GM21515 (cell line): ENCODE measurements around the gene HHAT.

Source experiments
- ATAC-seq: cut with Tn5 transposase; IDR thresholded peaks from one replicate; pipeline ENCODE4 v1.9.1; 2021; ENCODE audit not compliant: unreplicated experiment

The HHAT gene

DNA sequence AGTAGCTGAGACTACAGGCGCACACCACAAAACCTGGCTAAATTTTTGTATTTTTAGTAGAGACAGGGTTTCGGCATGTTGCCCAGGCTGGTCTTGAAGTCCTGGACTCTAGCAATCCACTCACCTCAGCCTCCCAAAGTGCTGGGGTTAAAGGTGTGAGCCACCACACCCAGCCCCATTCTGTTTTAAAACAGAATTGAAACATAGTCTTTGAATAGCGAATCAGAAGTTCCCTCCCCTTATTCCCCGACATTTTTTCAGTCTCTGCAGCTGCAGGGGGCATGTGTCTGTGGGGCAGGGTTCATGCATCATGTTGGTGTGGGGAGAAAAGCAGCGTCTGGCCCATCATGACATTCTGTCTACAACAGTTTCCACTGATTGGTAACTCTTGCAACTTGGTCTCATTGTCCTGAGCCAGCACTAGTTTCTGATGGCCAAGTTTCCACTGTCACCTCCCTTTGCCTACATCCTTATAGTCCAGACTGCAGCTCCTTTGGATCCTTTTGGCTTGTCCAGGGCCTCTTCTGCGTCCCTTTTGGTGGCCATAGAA lies 15.6 kb upstream of the HHAT start:
- ATAC-seq, result no peak

DNA sequence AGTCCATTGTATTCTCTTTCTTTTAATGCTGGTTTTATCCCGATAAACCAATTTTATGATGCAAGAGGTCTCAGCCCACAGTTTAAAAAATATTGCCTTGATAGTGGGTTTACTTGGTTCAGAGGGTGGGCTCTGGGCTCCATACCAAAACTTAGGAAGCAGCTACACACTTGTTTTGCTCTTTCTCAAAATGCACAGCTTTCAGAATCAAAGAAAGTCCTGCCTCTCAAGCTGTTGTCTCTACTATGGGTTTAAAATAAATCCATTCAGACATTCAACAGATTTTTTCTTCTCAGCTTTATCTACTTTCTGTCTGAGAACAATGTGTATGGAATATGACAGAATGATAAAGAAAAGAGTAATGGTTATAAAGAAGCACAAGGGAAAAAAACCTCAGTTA lies 14.8 kb upstream of the HHAT start:
- ATAC-seq, result no peak

DNA sequence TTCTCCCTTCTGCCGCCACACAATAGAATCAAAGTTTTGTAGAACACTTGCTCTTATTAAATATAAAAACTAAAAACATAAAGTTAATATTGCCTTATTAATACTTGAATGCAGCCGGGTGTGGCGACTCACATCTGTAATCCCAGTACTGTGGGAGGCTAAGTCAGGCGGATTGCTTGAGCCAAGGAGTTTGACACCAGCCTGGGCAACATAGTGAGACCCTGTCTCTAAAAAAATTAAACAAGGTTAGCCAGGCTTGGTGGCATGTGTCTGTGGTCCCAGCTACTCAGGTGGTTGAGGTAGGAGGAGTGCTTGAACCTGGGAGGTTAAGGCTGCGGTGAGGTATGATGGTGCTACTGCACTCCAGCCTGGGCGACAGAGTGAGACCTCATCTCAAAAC lies 13.2 kb upstream of the HHAT start:
- ATAC-seq, result no peak

DNA sequence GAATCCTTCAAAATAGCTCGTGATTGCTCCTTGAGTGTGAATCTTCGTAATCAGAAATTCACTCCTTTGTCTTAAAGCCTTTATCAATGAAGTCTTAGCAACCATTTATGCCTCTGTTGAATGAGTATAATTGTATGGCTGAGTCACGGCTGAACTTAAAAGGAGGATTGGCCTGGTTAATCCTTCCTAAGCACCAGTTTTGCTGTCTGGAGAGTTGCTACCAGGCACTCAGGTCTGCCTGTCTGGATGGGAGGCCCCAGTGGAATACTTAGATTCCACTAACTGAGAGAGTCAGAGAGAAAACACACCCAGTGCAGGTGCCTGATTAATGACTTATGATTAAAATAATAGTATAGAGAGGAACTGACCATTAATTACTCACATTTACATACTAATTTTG lies 7.6 kb upstream of the HHAT start:
- ATAC-seq, result no peak

DNA sequence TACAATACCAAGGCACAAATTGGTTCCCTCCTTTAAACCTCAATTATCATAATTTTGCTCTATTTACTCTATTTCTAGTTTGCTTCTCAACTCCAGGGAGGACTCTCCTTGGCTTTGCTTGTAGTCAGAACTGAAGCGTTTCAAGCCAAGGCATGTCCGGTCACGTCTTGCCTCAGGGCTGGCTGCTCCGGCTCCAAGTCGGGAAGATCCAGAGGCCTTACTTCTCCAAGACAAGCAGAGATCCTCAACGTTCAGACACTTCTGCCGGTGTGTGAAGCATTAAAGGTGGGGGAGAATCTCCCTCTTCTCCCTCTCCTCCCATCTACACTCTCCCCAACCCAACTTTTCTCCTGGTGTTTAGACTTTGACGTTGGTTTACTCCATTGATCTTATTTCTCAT lies 7.2 kb upstream of the HHAT start:
- ATAC-seq, result no peak

DNA sequence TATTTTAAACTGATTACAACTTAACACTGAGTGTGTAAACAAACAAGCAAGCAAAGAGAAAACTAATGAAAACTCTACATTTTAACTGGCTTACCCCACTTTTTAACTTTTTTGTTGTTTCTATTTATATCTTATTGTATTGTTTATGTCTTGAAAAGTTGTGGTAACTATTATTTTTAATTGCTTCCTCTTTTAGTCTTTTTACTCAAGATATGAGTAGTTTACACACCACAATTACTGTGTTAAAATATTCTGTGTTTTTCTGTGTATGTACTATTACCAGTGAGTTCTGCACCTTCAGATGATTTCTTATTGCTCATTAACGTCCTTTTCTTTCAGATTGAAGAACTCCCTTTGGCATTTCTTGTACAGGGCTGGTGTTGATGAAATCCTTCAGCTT lies 4.7 kb upstream of the HHAT start:
- ATAC-seq, result no peak

DNA sequence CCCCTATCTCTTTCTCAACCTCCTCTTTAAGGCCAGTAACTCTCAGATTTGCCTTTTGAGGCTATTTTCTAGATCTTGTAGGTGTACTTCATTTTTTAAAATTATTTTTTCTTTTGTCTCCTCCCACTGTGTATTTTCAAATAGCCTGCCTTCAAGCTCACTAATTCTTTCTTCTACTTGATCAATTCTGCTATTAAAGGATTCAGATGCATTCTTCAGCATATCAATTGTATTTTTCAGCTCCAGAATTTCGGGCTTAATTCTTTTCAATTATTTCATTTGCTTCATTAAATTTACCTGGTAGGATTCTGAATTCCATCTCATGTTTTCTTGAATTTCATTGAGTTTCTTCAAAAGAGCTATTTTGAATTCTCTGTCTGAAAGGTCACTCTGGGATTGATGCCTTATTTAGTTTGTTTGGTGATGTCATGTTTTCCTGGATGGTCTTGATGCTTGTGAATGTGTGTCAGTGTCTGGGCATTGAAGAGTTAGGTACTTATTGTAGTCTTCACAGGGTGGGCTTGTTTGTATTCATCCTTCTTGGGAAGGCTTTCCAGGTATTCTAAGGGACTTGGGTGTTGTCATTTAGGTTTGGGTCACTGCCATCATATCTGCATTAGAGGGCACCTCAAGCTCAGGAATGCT lies 3.6 kb upstream of the HHAT start:
- no peak for ATAC-seq

DNA sequence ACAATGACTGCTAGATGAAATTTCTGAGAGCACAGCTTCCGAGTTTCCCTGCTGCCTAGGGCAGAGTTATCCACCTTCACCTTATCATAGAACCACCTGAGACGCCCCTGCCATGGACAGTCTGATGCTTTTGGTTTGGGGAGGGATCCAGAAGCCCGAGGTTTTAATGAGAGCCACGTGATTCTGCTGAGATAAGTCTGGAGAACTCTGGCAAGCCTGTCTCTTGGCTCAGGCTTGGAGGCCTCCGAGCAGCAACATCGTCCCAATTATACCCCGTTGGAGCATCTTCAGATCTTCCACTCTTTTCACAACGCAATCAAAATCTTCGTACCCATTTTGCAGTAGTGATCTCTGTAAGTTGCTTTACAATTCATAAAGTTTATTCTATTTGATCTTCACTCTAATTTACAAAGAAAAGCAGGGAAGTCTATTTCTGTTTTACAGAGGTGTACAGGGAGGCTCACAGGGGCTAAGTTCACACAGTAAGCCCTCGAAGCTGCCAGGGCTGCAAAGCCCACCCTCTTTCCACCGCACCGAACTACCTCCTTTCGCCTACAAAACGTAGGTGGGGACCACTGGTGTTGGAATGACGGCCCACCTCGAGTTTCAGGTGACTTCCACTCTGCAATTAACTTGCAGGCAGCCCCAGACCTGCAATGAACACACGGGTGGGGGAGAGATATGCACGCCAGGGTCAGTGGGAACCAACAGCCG lies 513 bp upstream of the HHAT start:
- ATAC-seq, result no peak

DNA sequence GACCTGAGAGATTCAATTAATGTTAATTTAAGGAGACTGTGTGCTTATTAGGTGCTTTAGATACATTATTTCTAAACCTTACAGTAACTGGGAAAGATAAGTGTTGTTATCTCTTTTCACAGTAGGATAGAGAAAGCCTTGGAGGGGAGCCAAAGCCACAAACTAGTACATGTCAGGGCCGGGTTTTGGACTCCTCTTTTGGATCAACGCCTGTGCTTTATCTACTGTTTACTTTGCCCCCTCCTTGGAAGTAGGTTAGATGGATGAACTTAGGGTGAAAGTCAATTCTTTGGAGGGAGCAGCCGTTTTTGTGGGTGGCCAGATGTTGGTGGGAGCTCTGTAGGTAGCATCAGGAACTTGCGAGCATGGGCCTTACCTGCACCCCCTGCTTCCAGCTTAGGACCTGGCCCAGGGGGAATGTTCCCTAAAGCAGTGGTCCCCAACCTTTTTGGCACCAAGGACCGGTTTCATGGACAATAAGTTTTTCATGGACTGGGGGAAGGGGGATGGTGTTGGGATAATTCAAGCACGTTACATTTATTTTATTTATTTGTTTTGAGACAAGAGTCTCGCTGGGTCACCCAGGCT lies 1.7 kb downstream of the HHAT start:
- no peak for ATAC-seq

DNA sequence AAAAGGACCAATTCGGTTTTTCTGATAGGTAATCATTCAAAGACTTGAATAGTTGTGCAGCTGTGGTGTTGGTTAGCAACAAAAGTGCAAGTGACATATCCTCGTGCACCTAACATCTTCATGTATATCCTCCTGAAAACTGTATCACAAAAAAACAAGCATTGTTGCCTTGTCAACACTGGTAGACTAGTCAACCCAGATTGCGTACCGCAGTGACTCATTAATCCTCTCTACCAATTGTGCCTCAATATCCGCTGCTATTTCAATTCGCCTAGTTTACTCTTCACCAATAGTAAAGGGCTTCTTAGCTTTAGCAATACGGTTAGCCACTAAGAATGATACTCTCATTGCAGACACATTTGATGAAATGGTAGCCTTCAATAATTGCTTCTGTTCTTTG lies 3.5 kb downstream of the HHAT start:
- no peak for ATAC-seq

DNA sequence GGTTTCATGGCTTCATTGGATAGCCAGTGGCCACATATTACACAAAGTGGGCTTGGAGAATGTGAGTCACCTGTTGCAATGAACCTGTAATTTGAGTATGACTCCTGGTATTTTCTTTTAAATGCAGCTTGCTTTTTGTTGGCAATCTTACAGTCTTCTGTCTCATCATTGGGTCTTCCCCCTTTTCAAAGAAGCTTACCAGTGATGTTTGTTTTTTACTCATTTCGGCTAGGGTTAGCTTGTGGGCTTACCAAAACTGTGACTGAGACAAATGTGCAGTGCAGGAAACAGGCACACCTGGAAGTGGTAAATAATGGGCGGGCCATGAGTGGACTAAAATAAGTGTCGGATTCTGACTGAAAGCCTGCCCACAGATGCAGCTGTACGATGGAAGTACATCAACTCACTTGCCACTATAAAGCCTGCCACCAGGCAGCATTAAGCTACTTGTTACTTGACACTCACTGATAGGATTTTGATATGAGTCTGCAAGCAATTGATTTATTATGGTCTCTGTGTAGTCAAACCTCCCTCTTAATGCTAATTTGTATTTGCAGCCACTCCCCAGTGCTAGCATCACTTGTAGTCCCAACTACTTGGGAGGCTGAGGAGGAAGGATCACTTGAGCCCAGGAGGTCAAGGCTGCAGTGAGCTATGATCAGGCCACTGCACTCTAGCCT lies 4.2 kb downstream of the HHAT start:
- ATAC-seq, result peak; percentile 83

DNA sequence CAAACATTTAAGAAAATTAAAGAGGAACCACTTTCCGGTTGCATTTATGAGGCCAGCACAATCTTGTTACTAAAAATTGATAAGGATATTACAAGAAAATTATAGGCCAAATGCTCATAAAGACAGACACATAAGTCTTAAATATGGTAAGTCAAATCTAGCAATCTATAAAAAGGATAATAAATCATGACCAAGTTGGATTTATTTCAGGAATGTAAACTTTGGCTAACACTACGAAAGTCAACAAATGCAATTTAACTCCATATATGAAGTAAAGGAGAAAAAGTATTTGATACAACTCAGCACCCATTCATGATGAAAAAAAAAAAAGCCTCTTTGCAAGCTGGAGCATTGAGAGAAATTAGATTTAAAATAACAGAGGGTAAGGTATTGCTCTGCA lies 6.3 kb downstream of the HHAT start:
- no peak for ATAC-seq

DNA sequence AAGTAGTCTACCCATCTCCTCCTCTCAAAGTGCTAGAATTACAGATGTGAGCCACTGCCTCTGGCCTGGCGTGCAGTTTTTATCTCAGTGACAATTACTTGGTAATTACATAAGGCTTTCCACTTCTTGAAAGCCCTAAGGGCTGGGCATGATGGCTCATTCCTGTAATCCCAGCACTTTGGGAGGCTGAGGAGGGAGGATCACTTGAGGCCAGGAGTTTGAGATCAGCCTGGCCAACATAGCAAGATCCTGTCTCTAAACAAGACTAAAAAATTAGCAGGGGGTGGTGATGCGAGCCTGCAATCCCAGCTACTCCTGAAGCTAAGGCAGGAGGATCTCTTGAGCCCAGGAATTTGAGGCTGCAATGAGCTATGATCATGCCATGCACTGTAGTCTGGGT lies 7.7 kb downstream of the HHAT start:
- no peak for ATAC-seq

DNA sequence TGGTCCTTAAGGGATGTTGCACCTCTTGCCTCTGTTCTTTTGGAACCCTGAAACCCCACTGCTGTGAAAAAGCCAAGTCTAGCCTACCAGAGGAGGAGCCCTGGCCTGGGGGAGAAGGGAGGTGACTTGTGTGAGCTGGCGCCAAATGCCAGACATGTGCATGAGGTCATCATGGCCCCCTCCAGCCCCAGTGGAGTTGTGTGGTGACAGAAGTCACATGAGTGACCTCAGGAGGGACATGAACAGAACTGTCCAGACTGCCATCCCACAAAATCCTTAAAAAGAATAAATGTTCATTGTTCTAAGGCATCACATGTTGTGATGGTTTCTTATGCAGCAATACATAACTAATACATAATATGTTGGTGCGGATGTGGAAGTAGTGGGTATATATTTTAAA lies 10.8 kb downstream of the HHAT start:
- ATAC-seq, result no peak

DNA sequence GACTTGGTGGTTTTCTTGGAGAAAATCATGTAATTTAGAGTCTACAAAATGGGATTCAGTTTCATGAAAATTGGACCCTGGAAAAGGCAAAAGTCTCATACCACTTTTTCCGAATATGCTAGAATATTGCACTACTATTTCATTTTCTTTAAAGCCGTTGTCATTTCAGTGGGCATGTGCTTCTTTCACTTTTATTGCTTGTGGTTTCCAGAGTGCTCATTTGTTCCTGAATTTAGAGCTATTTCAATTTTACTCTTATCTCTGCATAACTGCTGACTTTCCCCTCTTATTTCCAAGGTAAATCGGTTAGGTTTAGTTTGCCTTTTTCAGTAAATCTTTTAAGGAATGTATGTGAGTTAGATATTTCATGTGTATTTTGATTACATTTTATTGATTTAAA lies 11.6 kb downstream of the HHAT start:
- ATAC-seq, result no peak

DNA sequence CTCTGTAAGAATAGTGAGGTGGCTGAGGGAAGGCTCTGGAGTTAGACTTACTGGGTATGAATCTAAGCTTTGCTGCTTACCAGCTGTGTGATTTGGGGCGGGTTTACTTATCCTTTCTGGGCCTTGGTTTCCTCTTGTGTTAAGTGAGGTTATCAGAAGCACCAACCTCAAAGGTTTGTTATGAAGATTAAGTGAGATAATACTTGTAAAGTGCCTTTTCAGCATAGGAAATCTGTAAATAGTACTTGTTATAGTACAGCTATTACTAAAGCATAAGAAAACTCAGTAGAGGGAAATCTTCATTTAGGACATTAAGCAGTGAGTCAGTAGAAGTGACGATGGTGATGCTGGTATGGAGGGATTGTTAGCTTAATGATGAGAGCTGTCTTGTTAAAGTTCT lies 12.1 kb downstream of the HHAT start:
- ATAC-seq, result no peak

DNA sequence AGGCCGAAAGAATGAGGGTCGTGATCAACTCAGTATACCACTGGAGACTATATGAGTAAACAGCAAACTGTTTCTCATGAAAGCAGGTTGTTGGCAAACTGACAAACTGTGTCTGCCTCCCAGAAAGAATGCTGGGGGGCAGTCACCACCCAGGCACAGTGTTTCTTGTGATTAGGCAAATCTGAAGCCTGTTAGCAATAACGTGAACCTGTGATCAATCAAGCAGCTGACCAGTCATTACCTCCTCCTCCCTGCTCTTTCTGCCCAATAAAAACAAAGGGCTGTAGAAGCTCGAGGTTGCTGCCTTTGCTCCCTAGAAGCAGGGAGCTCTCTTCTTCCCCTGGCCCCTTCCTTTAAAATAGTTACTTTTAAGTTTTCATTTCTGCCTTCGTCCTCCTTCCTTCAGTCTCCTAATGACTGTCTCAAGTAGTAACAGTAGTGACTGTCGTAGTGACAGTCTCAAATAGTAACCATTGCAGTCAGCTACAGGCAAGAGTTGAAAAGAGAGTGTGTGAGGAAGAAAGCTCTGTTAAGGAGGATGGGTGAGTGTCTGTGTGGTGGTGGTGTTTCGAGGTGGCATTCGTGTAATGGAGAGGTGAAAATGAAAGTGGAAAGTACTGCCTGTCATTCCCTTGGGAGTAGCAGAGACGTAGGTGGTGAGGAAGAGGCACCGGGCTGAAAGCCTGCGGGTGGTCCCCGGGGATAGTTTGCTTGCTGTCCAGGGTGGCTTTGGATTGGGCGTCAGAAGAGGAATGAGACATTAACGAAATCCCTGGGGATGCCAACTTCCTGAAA lies 14.5 kb downstream of the HHAT start:
- peak; percentile 55 for ATAC-seq

DNA sequence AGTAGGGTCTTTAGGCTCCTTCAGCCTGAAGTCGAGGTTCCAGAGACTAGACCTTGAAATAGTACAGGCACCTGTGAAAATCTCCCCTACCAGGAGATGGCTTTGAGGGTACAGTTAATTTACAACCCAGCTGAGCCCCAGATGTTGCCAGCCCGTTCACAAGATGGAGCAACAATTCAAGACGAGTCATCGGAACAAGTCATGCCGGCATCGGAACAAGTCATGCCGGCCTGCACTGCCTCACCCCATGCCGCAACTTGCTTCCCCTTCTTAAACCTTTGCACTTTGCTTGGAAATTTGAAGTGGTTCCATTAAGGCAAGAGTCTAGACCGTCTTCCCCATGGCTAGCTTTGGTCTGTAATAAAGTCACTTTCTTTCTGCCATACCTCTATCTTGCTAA lies 16.0 kb downstream of the HHAT start:
- ATAC-seq, result no peak

DNA sequence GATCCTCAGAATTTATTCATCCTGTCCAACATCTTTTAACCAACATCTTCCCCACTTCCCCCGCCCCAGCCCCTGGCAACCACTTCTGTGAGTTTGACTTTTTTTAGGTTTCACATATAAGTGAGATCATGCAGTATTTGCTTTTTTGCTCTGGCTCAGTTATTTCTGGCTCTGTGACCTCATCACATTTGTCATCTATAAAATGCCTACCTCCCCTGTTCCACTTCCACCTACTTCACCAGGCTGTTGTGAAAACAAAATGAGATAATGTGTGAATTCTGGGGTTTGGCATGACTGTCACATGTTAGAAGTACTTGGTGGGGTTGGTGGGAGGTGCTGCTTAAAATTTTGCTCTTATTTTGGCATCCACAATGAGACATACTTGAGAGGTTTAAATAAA lies 18.4 kb downstream of the HHAT start:
- ATAC-seq, result no peak

DNA sequence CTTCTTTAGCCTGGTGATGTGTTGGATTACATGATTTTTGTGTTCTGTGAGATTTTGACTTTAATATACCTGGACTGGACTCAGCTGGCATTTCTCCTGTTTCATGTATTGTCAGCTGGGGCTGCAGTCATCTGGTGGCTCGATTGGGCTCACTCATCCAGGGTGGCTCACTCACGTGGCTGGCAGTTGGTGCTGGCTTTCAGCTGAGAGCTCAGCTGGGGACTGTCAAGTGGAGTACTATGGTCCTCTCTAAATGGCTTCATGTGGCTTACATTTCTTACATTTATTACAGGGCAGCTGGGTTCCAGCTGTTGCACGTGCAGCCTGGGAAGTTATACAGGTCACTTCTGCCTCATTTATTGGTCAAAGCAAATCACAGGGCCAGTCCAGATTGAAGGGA lies 22.8 kb downstream of the HHAT start:
- no peak for ATAC-seq

DNA sequence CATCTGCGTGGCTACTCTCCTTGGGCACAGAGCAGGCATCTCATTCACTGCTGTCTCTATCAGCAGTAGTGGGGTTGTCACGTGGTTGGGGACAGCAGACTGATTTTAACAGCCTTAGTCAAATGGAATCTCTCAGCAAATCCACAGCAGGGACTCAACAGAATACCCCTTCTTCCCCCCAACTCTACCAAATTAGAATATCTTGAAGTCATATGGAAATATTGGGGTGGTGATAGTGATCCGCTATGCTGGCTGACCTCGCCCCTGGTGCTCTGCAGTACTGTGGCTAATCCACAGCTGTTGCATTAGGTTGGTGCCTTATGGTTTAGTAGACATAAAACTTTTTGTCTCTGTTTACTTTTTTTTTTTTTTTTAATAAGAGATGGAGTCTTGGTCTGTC lies 23.9 kb downstream of the HHAT start:
- ATAC-seq, result no peak
